LoVo (cell line): ENCODE data around the gene ORC3.
"Not testable (repeated sequence)": the region's sequence is repeated elsewhere in the genome, so short reads cannot be mapped to it uniquely, and the experiment has no call there.

Experiments used
- DNase-seq: peaks from one replicate; pipeline ENCODE4 v3.0.0-alpha.2; 2016; ENCODE audit warnings: low spot score

Gene ORC3

DNA sequence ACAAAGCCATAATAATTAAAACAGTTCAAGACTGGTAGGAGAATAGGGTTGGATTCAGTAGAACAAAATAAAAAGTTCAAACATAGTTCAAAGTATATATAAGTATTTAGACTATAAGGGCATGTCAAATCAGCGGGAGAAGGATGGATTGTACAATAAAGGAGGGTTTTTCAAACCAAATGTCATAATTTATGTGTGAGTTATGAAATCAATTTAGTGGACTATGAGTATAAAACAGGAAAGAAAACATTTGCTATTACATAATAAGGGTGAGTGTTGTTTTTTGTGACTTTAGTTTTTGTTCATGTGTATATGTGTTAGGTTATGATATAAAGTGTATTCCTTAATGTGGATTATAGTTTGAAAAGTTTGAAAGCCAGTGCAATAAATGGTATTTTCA, 10.6 kb downstream of the ORC3 start:
- no peak for DNase-seq

- DNase-seq, result no peak
These were observed 16.3 kb downstream of the ORC3 start for GRCh38 chr6:87606199-87606598.

- DNase-seq, result no peak
These were observed 18.9 kb downstream of the ORC3 start for GRCh38 chr6:87608802-87609201.

DNA sequence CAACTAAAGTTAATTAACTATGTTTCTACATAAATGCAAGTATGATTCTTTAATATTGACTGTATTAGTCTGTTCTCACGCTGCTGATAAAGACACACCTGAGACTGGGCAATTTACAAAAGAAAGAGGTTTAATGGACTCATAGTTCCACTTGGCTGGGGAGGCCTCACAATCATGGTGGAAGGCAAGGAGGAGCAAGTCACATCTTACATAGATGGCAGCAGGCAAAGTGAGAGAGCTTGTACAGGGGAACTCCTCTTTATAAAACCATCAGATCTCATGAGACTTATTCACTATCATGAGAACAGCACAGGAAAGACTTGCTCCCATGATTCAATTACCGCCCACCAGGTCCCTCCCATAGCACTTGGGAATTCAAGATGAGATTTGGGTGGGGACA, 23.1 kb downstream of the ORC3 start:
- DNase-seq, result not testable (repeated sequence)

DNA sequence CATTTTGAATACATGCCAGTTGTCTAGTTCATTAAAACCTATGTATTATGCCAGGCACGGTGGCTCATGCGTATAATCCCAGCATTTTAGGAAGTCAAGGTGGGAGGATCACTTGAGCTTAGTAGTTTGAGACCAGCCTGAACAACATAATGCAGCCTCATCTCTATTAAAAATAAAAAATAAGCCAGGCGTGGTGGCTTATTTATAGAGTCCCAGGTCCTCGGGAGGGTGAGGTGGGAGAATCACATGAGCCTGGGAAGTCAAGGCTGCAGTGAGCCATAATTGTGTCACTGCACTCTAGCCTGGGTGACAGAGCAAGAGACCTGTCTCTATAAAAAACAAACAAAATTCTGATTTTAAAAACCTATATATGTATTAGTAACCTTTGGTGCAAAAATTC, 27.5 kb downstream of the ORC3 start:
- DNase-seq, result no peak

GRCh38 chr6:87618531-87618930, 28.6 kb downstream of the ORC3 start:
- no peak for DNase-seq

GRCh38 chr6:87623248-87623647, 33.3 kb downstream of the ORC3 start:
- DNase-seq, result no peak

- no peak for DNase-seq
These were observed 38.5 kb downstream of the ORC3 start for GRCh38 chr6:87628424-87628823.

GRCh38 chr6:87628881-87629280, 38.9 kb downstream of the ORC3 start:
- DNase-seq, result no peak

DNA sequence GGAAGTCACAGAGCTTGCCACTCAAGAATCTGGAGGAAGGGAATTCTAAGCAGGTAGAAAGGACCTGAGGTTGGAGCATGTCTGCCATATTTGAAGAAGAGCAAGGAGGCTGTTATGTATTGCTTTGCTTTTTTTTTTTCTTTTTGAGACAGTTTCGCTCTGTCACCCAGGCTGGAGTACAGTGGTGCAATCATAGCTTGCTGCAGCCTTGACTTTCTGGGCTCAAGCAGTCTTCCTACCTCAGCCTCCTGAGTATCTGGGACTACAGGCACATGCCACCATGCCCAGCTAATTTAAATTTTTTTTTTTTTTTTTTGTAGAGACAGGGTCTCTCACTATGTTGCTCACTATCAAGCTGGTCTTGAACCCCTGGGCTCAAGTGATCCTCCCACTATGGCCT, 40.8 kb downstream of the ORC3 start:
- no peak for DNase-seq

- DNase-seq, result no peak
These were observed 43.9 kb downstream of the ORC3 start for GRCh38 chr6:87633851-87634250.

- DNase-seq, result no peak
These were observed 46.4 kb downstream of the ORC3 start for GRCh38 chr6:87636315-87636714.

- no peak for DNase-seq
These were observed 47.2 kb downstream of the ORC3 start for GRCh38 chr6:87637106-87637505.

GRCh38 chr6:87639373-87639772, 49.4 kb downstream of the ORC3 start:
- no peak for DNase-seq

DNA sequence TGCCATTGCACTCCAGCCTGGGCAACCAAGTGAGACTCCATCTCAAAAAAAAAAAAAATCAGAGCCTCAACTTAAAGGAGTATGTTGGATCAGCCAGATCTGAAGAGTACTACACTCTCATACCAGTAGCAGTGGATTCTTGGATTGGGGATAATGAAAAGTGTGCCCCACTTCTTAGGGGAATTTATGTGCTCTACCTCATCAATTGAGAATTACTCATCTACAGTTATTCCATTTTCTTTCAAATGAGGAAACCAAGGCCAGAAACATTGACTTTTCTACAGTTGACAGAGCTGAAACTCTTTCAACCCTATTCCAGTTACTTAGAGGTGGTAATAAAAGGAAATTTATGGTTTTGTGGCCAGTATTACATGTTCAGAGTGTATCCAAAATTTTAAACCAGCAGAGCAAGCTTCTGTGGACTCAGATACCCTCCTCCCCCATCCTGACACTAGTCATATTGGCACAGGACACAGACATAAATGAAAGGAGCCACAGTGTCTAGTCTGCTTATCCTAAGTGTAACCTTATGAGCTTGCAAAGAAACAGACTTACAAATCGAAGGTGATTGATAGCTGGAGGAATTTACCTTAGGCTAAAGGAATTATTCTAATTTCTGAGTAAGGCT, 51.2 kb downstream of the ORC3 start:
- no peak for DNase-seq

DNA sequence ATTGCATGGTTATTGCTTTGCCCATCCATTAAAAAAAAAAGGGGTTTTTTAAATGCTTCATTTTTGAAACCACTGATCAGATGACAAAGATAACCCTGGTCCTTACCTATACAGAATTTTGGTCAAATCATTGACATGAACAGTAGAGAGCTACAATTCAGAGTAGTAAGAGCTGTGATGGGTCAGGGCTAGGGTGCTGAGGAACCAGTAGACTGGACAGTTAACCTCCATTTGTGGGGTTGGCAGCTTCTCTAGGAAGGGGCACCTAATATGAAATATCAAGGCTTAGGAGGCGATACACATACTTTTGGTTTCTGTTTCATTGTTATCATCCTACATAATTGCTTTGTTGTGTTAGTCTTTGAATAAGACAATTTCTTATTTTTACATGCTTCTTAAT, 55.1 kb downstream of the ORC3 start:
- no peak for DNase-seq

- no peak for DNase-seq
These were observed 63.4 kb downstream of the ORC3 start for GRCh38 chr6:87653074-87653962.

- DNase-seq, result no peak
These were observed 64.2 kb downstream of the ORC3 start for GRCh38 chr6:87654122-87654521.

DNA sequence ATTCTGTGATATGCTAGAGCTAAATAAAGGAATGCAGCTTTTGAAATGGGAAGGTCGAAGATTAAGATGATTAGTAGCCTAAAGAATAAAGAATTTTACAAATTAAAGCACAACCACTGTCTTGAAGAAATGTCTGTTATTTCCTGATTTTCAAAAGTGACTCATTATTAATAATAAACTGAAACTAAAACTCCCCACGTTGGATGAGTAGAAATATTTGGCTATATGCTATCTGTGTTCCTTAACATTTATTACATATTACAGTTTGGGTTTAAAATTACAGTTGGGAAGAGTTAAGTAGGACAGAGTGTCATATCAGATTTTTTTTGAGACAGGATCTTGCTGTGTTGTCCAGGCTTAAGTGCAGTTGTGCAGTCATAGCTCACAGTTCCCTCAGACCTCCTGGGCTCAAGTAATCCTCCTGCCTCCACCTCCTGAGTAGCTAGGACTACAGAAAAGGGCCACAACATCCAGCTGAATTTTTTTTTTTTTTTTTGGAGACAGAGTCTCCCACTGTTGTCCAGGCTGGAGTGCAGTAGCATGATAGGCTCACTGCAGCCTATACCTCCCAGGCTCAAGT, 65.0 kb downstream of the ORC3 start:
- DNase-seq, result no peak

- DNase-seq, result no peak
These were observed 65.9 kb downstream of the ORC3 start for GRCh38 chr6:87655824-87656223.

DNA sequence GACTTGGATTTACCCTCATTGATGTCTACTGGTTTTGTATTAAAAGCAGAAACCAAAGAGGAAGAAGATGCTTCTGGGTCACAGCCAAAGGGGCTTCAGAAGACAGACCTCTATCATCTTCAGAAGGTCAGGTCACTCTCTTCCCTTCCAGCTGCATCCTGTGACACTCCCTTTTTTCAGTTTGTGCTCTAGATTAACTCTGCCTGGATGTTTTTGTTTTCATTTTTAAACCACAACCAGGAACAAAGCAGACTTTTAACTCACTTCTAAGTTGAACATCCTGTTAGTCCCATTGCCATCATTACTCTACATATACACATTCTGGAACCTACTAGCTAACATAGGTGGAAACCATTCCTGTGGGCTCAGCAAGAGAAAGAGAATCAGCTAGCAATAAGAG, 66.9 kb downstream of the ORC3 start:
- DNase-seq, result no peak

GRCh38 chr6:87658516-87658915, 68.6 kb downstream of the ORC3 start:
- no peak for DNase-seq

GRCh38 chr6:87660226-87660911, 70.4 kb downstream of the ORC3 start:
- no peak for DNase-seq
